Right renal pelvis (tissue), 4 donors: ENCODE results near the gene TCF15. TPM values are rescaled to one million over a fixed set of nuclear protein-coding genes. Genes with fewer than 3 reads are reported as not detected.
A peak's percentile ranks its signal among the peaks of the same experiment; 100 is the strongest.
"Not testable (repeated sequence)": the region's sequence is repeated elsewhere in the genome, so short reads cannot be mapped to it uniquely, and the experiment has no call there.

Experiments used
- DNase-seq, 4 donors: peaks; one replicate each; pipeline ENCODE4 v3.0.0-alpha.2; 2013; ENCODE audit warnings: low read depth in 4 of 4, low spot score in 3 of 4, missing footprints in 1 of 4
- polyA plus RNA-seq, 4 donors: library from polyadenylated mRNA; unstranded; fragments of 120-200 nt; gene quantifications; one replicate each; pipeline ENCODE4 v1.2.1, GENCODE V29; 2013; ENCODE audit not compliant: insufficient read length in 4 of 4

The TCF15 gene
- polyA plus RNA-seq, 4 donors, result 0.69 to 1.8 (median 1.1) TPM

DNA sequence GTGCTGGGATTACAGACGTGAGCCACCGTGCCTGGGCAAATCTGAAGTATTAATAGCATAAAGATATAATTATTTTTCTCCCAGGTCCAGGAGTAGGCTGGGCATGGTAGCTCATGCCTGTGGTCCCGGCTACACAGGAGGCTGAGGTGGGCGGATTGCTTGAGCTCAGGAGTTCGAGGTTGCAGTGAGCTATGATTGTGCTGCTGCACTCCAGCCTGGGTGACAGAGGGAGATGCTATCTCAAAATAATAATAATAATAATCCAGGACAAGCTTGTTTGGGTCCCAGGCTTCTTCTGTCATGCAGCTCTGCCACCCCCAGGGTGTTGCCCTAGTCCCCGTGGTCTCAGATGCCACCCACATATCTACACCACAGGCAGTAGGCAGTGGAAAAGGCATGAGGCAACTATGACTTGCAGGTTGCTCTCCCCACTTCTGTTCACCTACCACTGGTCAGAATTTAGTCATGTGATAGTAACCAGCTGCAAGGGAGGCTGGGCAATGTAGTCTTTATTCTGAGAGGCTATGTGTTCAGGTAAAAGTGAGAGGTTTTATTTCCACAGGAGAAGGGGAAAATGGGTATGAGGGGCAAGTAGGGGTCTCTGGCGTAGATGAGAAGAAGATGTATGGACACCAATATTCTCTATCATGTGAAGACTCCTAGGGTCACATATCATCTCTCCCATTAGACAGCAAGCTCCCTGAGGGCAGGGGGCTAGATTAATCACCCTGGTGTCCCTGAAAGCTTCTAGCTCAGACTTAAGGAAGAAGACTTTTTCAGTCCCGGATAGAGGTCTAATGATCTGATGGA, 25.7 kb downstream of the TCF15 start:
- no peak for DNase-seq

DNA sequence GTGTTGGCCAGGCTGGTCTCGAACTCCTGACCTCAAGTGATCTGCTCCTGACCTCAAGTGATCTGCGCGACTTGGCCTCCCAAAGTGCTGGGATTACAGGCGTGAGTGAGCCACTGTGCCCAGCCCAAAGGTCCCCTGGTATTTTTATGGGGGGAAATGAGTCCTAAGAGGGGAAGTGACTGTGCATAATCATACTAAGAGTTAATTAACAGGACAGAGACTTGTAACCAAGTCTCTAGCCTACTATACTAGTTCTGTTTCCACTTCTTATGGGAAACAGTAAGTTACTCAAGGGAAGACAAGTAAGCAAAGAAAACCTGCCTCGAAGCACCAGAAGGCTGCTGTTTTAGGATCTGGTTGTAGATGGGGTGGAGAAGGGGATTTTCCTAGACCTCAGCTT, 27.9 kb downstream of the TCF15 start:
- DNase-seq, result no peak

- DNase-seq, result not testable (repeated sequence)
Measured at GRCh38 chr20:578940-579690, 31.0 kb downstream of the TCF15 start.

GRCh38 chr20:577167-577791, 32.8 kb downstream of the TCF15 start:
- no peak for DNase-seq

DNA sequence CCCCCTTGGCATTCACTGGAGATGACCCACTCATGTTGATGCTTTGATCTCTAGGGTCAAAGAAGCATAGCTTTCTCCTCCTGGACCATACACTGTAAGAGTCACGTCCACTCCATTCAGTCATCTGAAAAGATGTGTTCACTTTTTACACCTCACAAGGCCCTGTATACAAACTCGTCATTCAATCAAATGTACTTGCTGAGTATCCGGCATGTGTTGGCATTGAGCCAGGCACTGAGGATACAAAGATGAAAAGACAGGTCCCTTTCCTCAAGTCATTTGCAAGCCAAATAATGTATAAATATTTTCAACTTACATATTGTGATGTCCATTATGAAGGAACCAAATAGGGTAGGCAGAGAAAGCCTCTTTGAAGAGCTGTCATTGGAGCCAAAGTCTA, 34.0 kb downstream of the TCF15 start:
- no peak for DNase-seq

DNA sequence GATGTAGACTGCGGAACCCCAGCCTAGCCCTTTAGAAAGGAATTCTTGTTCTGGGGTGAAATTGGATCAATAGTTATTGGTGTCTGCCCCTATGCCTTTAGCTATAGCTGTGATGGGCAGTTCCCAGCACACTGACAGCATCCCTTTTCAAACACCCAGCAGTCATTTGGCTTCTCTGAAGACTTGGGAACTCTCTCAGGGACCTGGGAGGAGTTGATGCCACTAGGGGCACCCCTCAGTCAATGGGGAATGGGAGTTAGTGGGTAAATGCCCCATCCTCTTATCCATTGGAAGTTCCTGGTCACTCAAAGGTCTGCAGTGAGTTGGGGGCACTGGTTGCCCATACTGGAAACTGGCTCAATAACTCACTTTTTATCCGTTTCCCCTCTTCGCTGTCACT, 34.9 kb downstream of the TCF15 start:
- DNase-seq, result no peak

GRCh38 chr20:574297-574942, 35.7 kb downstream of the TCF15 start:
- DNase-seq, result no peak

- DNase-seq, result no peak
Measured at GRCh38 chr20:573414-574296, 36.5 kb downstream of the TCF15 start.

GRCh38 chr20:572727-573126, 37.4 kb downstream of the TCF15 start:
- DNase-seq, result no peak

DNA sequence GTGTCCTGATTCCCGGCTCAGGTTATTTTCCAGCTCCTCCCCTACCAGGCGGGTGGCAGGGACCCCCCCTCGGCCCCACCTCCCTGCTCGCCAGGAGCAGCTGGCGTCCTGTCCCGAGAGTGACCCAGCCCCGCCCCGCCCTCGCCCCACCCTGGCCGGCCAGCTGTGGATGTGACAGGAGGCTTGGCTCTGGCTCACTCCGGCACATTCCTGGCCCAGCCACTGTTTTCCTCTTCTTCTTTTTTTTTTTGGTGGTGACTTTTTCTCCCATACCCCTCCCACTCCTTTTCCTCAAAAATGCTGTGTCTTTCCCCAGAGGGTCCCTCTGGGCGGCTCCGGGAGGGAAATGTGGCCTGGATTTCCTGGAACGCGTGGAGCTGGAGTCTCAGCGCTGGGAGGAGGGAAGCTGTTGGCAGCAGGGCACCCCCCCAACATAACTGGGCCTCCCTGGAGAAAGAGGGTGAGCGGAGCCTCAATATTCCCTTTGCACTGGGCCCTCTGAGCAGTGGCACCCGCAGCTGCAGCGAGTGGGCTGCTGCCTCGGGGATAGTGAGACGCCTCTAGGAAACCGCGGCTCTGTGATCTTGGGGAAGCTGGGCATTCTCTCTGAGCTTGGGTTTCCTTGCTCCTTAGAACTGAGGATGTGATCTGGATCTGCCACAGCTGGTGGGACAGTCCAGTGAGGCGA, 38.2 kb downstream of the TCF15 start:
- peak; percentile 21 to 63 (median 48) for DNase-seq

GRCh38 chr20:568673-569415, 41.3 kb downstream of the TCF15 start:
- DNase-seq, result no peak

DNA sequence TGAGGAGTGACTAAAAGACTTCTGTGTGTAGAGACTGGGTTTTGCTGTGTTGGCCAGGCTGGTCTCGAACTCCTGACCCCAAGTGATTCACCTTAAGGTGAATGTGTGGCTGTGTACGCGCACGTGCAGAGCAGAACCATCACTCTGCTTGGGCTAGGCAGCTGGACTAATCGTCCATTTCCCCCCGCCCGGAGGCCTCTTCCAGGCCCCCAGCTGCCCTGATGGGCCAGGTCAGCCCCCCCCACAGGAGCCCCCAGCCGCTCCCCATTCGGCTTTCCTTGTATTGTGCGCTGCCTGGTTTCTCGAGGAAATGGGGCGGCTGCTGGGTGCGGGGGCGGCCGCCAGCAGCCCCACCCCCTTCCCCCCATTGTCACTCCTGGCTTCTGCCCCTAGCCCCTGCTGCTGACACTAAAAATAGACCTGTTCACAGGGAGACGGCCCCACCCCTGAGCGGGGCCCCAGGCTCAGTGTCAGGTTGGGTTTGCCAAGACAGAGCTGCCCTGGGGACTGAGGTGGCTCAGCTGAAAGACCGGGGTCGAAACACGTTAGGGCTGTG, 41.9 kb downstream of the TCF15 start:
- no peak for DNase-seq

DNA sequence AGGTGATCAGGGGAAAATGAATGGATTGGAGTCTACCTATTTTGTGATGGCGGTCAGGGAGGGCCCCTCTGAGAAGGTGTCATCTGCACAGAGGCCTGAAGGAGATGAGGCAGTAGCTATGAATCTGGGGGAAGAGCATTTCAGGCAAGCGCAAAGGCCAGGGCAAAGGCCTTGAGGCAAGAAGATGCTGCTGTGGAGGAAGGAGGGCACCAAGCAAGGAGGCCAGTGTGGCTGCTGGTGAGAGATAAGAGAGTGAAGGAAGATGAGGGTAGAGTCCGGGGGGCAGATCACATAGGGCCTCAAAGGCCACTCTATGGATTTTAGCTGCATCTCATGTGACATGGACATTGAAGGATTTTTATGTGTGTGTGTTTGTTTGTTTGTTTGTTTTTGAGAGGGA, 45.9 kb downstream of the TCF15 start:
- DNase-seq, result no peak

- no peak for DNase-seq
Measured at GRCh38 chr20:563187-563586, 46.9 kb downstream of the TCF15 start.

DNA sequence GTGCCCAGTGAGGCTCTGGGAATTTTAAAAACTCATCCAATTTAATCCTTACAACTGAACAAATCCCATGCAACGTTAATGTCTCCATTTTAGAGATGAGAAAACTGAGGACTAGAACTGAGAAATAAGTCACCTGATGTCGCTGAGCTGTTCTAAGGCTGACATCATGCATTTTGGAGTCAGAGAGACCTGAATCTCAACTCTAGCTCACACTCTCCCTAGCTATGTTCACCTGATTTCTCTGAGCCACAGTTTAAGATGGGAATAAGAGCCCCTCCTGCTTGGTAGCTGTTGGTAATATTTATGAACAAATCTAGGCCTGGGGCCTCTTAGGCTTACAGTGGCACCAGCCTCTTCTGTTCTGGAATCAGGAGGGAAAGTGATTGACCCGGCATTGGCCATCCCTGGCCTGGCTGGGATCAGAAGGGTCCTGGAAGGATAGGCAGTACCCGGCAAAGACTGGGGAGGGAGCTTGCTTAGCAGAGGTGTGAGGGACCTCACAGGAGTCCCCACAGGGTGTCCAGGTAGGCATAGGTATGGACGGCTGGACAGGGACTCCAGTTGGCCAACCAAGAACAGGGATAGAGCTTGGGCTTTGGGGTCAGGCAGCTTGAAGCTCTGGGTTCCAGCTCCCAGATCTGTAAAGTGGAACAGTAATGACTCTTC, 47.7 kb downstream of the TCF15 start:
- no peak for DNase-seq

DNA sequence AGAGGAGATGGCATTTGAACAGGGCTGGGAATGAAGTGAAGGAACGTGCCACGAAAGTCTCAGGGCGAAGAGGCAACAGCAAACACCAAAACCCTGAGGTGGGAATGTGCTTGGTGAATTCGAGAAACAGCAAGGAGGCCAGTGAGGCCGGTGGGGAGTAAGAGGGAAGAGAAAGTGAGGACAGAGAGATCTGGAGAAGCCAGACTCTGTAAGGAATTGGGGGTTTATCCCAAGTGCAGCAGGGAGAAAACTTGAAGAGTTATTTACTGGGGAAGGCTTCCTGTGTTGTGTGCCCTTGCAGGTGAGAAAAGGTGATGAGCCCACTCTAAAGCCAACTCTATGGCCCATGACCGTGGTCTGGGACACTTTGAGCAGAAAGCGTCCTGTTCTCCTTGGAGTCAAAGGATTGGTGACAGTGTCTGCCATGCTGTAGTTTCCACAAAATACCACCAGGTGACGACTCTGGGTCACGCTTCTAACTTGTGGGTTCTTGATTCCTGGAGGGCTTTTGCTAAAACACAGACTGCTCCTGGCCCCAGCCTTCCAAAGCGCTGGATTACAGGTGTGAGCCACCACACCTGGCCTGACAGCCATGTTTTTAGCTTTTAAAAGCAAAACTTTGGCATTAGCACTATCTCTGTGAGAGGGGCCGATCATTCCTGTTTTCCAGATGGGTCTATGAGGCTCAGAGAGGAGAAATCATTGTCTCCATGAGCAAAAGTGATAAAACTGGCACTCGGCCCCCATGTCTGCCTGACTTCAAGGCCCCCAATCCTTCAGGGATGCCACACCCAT, 48.5 kb downstream of the TCF15 start:
- DNase-seq, result peak; percentile 56 to 68 (median 60)

GRCh38 chr20:560680-561079, 49.4 kb downstream of the TCF15 start:
- no peak for DNase-seq
